HG03039 (cell line): ENCODE data around the gene LCN2.

Experiments used
- ATAC-seq: cut with Tn5 transposase; IDR thresholded peaks from one replicate; pipeline ENCODE4 v1.9.1; 2021; ENCODE audit warnings: mild to moderate bottlenecking, moderate library complexity; ENCODE audit not compliant: unreplicated experiment

The LCN2 gene

GRCh38 chr9:128114326-128115186 lies 34.7 kb upstream of the LCN2 start:
- no peak for ATAC-seq

GRCh38 chr9:128115187-128116103 lies 33.8 kb upstream of the LCN2 start:
- ATAC-seq = no peak

GRCh38 chr9:128116104-128117083 lies 32.9 kb upstream of the LCN2 start:
- ATAC-seq = no peak

- no peak for ATAC-seq
Measured at GRCh38 chr9:128117613-128118471, 31.4 kb upstream of the LCN2 start.

GRCh38 chr9:128118472-128118857 lies 30.8 kb upstream of the LCN2 start:
- ATAC-seq = no peak

GRCh38 chr9:128118971-128119665 lies 30.1 kb upstream of the LCN2 start:
- ATAC-seq = no peak

- ATAC-seq = no peak
Measured at GRCh38 chr9:128120061-128120740, 29.1 kb upstream of the LCN2 start.

- ATAC-seq = no peak
Measured at GRCh38 chr9:128120741-128121465, 28.4 kb upstream of the LCN2 start.

GRCh38 chr9:128121466-128121810 lies 27.8 kb upstream of the LCN2 start:
- no peak for ATAC-seq

GRCh38 chr9:128121924-128122808 lies 27.1 kb upstream of the LCN2 start:
- ATAC-seq = no peak

- ATAC-seq = no peak
Measured at GRCh38 chr9:128122809-128123175, 26.5 kb upstream of the LCN2 start.

- no peak for ATAC-seq
Measured at GRCh38 chr9:128123451-128124080, 25.7 kb upstream of the LCN2 start.

GRCh38 chr9:128124451-128124850 lies 24.8 kb upstream of the LCN2 start:
- no peak for ATAC-seq

GRCh38 chr9:128124873-128125579 lies 24.2 kb upstream of the LCN2 start:
- no peak for ATAC-seq

- ATAC-seq = no peak
Measured at GRCh38 chr9:128125580-128126354, 23.5 kb upstream of the LCN2 start.
